Activated CD4-positive, alpha-beta T cell treated with anti-CD3 and anti-CD28 coated beads for 24 hours (primary cell): ENCODE results near the gene UBE2N.

ENCODE experiments used
- DNase-seq, 2 donors: peaks; one replicate each; pipeline ENCODE4 v3.0.0-alpha.2; 2020; ENCODE audit warnings: low read depth in 2 of 2

UBE2N gene

DNA sequence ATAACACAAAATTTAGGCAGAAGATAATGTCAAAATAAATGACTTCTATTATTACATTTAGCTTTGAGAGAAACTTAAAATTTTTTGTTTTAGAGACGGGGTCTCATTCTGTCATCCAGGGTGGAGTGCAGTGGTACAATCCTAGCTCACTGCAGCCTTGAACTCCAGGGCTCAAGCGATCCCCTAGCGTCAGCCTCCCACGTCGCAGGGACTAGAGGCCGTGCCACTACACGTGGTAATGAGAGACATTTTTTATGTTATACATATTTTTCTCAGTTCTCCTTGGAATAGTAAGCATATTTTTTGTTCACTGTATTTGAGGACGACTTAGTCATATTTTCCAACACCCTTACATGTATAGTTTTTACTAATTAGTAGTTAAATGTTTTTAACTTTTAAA is 85.5 kb downstream of the UBE2N start:
- no peak for DNase-seq
